OCI-LY1 (cell line): ENCODE results near the gene KNSTRN.

Experiments used
- H2AFZ ChIP-seq: fragments of 200-600 bp; sonication (generic), shearing (Covaris generic); 2 replicates; pipeline ENCODE4 v1.6.0; 2014; ENCODE audit warnings: antibody characterized with exemption, mild to moderate bottlenecking, low read length
- H3F3A ChIP-seq: fragments of 200-600 bp; sonication (generic), shearing (Covaris generic); 2 replicates; pipeline ENCODE4 v1.6.0; 2014; ENCODE audit warnings: mild to moderate bottlenecking, antibody characterized with exemption, low read length, moderate library complexity; ENCODE audit not compliant: insufficient read depth
- H3K27ac ChIP-seq: fragments of 200-600 bp; sonication (generic); 2 replicates; pipeline ENCODE4 v1.5.1; 2014; ENCODE audit warnings: low read length, mixed run types, mild to moderate bottlenecking, low read depth; ENCODE audit not compliant: poor library complexity, severe bottlenecking
- H3K27me3 ChIP-seq: fragments of 200-600 bp; sonication (generic); 2 replicates; pipeline ENCODE4 v1.6.0; 2014; ENCODE audit warnings: antibody characterized with exemption, mild to moderate bottlenecking, low read length, moderate library complexity; ENCODE audit not compliant: insufficient read depth
- H3K36me3 ChIP-seq: fragments of 200-600 bp; sonication (generic); 2 replicates; pipeline ENCODE4 v1.6.1; 2014; ENCODE audit warnings: mild to moderate bottlenecking, antibody characterized with exemption, low read length, moderate library complexity, mixed read lengths; ENCODE audit not compliant: insufficient read depth
- H3K4me1 ChIP-seq: fragments of 200-600 bp; sonication (generic); 2 replicates; pipeline ENCODE4 v1.5.1; 2014; ENCODE audit warnings: mild to moderate bottlenecking, low read length, moderate library complexity; ENCODE audit not compliant: insufficient read depth, severe bottlenecking
- H3K4me2 ChIP-seq: fragments of 200-600 bp; sonication (generic), shearing (Covaris generic); 2 replicates; pipeline ENCODE4 v1.6.1; 2014; ENCODE audit warnings: low read length
- H3K4me3 ChIP-seq: fragments of 200-600 bp; sonication (generic); 2 replicates; pipeline ENCODE4 v1.5.1; 2014; ENCODE audit warnings: low read length, low read depth, mild to moderate bottlenecking, mixed read lengths; ENCODE audit not compliant: poor library complexity, severe bottlenecking
- H3K79me2 ChIP-seq: fragments of 200-600 bp; shearing (Covaris generic); 2 replicates; pipeline ENCODE4 v1.6.1; 2016; ENCODE audit warnings: mixed run types, low read length, mixed read lengths; ENCODE audit not compliant: insufficient read depth
- H3K9ac ChIP-seq: fragments of 200-600 bp; sonication (generic), shearing (Covaris generic); 2 replicates; pipeline ENCODE4 v1.6.1; 2014; ENCODE audit warnings: mild to moderate bottlenecking, low read length, mixed read lengths
- H3K9me2 ChIP-seq: fragments of 200-600 bp; sonication (generic), shearing (Covaris generic); 2 replicates; pipeline ENCODE4 v1.6.1; 2014; ENCODE audit warnings: low read depth, mild to moderate bottlenecking, low read length, mixed read lengths
- H3K9me3 ChIP-seq: fragments of 200-600 bp; shearing (Covaris generic); 2 replicates; pipeline ENCODE4 v1.6.1; 2014; ENCODE audit warnings: low read length, mixed read lengths
- H4K20me1 ChIP-seq: fragments of 200-600 bp; sonication (generic), shearing (Covaris generic); 2 replicates; pipeline ENCODE4 v1.6.0; 2016; ENCODE audit warnings: mild to moderate bottlenecking, low read length; ENCODE audit not compliant: insufficient read depth
- EZH2 ChIP-seq: fragments of 200-600 bp; sonication (generic), shearing (Covaris generic); IDR thresholded peaks from 2 replicates; pipeline ENCODE4 v1.8.0; 2017; ENCODE audit warnings: borderline replicate concordance, mixed run types, mild to moderate bottlenecking, antibody characterized with exemption, low read length, moderate library complexity, mixed read lengths
- TF ChIP-seq, protein P1 (sequence below): fragments of 200-600 bp; sonication (generic), shearing (Covaris generic); IDR thresholded peaks from 2 replicates; pipeline ENCODE4 v1.5.1; 2017; ENCODE audit warnings: mild to moderate bottlenecking, antibody characterized with exemption, low read length, moderate library complexity, mixed read lengths

KNSTRN gene

DNA sequence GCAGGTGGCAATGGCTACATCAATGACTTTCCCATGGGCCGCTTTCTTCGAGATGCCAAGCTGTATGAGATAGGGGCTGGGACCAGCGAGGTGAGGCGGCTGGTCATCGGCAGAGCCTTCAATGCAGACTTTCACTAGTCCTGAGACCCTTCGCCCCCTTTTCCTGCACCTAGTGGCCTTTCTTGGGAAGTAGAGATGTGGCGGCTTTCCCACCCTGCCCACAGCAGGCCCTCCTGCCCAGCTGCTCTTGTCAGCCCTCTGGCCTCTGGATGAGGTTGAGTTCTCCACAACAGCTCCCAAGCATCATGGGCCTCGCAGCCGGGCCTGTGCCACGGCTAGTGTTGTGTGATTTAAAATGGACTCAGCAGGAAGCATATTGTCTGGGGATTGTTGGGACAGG lies 35.6 kb downstream of the KNSTRN start:
- TF ChIP-seq, protein P1, sequence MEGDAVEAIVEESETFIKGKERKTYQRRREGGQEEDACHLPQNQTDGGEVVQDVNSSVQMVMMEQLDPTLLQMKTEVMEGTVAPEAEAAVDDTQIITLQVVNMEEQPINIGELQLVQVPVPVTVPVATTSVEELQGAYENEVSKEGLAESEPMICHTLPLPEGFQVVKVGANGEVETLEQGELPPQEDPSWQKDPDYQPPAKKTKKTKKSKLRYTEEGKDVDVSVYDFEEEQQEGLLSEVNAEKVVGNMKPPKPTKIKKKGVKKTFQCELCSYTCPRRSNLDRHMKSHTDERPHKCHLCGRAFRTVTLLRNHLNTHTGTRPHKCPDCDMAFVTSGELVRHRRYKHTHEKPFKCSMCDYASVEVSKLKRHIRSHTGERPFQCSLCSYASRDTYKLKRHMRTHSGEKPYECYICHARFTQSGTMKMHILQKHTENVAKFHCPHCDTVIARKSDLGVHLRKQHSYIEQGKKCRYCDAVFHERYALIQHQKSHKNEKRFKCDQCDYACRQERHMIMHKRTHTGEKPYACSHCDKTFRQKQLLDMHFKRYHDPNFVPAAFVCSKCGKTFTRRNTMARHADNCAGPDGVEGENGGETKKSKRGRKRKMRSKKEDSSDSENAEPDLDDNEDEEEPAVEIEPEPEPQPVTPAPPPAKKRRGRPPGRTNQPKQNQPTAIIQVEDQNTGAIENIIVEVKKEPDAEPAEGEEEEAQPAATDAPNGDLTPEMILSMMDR, result no peak
- TF ChIP-seq EZH2, result no peak
- H3K9me3 ChIP-seq, result no peaks in the 10 kb centered on the region
- H3K4me2 ChIP-seq, result no peak overlapping the region
- H3K27ac ChIP-seq, result no peak overlapping the region
- no peak overlapping the region for H3K4me3 ChIP-seq
- H3K27me3 ChIP-seq, result no peaks in the 10 kb centered on the region
- no peak overlapping the region for H2AFZ ChIP-seq
- H3F3A ChIP-seq, result no peaks in the 10 kb centered on the region
- H3K79me2 ChIP-seq, result no peaks in the 10 kb centered on the region
- H3K36me3 ChIP-seq, result peaks cover 46% of the 10 kb centered on the region
- no peaks in the 10 kb centered on the region for H3K9me2 ChIP-seq
- H4K20me1 ChIP-seq, result no peaks in the 10 kb centered on the region
- H3K4me1 ChIP-seq, result no peaks in the 10 kb centered on the region
- no peak overlapping the region for H3K9ac ChIP-seq

DNA sequence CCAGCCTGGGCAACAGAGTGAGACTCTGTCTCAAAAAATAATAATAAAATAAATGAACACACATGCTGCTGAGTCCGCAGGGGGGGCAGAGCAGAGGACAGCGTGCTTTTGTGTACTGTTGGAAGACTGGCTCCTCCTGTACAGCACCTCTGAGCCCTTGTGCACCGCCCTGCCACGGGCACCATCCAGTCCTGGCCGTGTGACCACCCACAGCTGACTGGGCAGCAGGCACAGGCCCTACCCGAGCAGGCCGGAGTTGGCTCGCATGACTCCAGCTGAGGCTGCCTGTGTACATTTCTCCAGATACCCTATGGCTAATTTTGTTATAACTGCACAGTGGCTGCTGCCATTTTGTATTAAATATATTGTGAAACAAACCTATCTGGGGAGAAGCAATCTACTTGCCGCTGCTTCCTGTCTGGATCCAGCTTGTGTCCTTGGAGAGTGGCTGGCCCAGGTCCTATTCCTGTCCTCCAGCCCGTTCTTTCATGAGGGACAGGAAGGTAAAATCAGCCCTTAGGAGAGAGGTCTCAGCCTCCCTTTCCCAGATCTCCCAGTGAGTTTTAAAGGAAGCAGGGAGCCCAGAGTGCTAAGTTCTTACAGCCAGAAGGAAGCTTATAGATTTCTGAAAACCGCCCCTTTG lies 37.7 kb downstream of the KNSTRN start:
- H3F3A ChIP-seq, result no peaks in the 10 kb centered on the region
- H3K4me3 ChIP-seq, result no peak overlapping the region
- no peaks in the 10 kb centered on the region for H3K79me2 ChIP-seq
- H3K4me2 ChIP-seq, result no peak overlapping the region
- H3K27me3 ChIP-seq, result no peaks in the 10 kb centered on the region
- H4K20me1 ChIP-seq, result no peaks in the 10 kb centered on the region
- no peak overlapping the region for H3K27ac ChIP-seq
- H3K9me2 ChIP-seq, result no peaks in the 10 kb centered on the region
- no peaks in the 10 kb centered on the region for H3K9me3 ChIP-seq
- no peaks in the 10 kb centered on the region for H3K4me1 ChIP-seq
- H3K9ac ChIP-seq, result no peak overlapping the region
- peaks cover 26% of the 10 kb centered on the region for H3K36me3 ChIP-seq
- TF ChIP-seq, protein P1, result no peak
- TF ChIP-seq EZH2, result no peak
- H2AFZ ChIP-seq, result no peak overlapping the region

- Histone ChIP-seq H3K9me2 (no peaks in the 10 kb centered on the region), H3K4me1 (no peaks in the 10 kb centered on the region), H2AFZ (no peak overlapping the region), H3K79me2 (no peaks in the 10 kb centered on the region), H4K20me1 (no peaks in the 10 kb centered on the region), H3K27ac (no peak overlapping the region), H3K4me3 (no peak overlapping the region), H3F3A (no peaks in the 10 kb centered on the region), H3K9ac (no peak overlapping the region), H3K36me3 (peaks cover 20% of the 10 kb centered on the region), H3K9me3 (no peaks in the 10 kb centered on the region), H3K4me2 (no peak overlapping the region), H3K27me3 (no peaks in the 10 kb centered on the region)
- TF ChIP-seq, protein P1, result no peak
- TF ChIP-seq EZH2, result no peak
Observed at GRCh38 chr15:40420793-40421192, 38.3 kb downstream of the KNSTRN start.
